NCI-H510A treated with DMSO at 0.1 percent for 48 hours (cell line): ENCODE data around the gene ING4.

ENCODE experiments used
- DNase-seq: peaks from one replicate; lab custom pipeline; 2025; lab: John Stamatoyannopoulos, UW

Gene ING4

GRCh38 chr12:6607751-6608591, 54.9 kb downstream of the ING4 start:
- DNase-seq: peak; percentile 85

GRCh38 chr12:6606331-6607131, 56.4 kb downstream of the ING4 start:
- no peak for DNase-seq

GRCh38 chr12:6605421-6606330, 57.2 kb downstream of the ING4 start:
- DNase-seq: no peak

GRCh38 chr12:6604259-6605029, 58.5 kb downstream of the ING4 start:
- DNase-seq: no peak

- DNase-seq: peak; percentile 29
These were observed 59.8 kb downstream of the ING4 start for GRCh38 chr12:6603095-6603567.

GRCh38 chr12:6602526-6602925, 60.4 kb downstream of the ING4 start:
- DNase-seq: no peak
